GM18498 (cell line): ENCODE results near the gene KLHDC3.

Experiments
- ATAC-seq: cut with Tn5 transposase; IDR thresholded peaks from one replicate; pipeline ENCODE4 v1.9.1; 2021; ENCODE audit warnings: mild to moderate bottlenecking, moderate library complexity; ENCODE audit not compliant: unreplicated experiment

Gene KLHDC3, protein sequence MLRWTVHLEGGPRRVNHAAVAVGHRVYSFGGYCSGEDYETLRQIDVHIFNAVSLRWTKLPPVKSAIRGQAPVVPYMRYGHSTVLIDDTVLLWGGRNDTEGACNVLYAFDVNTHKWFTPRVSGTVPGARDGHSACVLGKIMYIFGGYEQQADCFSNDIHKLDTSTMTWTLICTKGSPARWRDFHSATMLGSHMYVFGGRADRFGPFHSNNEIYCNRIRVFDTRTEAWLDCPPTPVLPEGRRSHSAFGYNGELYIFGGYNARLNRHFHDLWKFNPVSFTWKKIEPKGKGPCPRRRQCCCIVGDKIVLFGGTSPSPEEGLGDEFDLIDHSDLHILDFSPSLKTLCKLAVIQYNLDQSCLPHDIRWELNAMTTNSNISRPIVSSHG

DNA sequence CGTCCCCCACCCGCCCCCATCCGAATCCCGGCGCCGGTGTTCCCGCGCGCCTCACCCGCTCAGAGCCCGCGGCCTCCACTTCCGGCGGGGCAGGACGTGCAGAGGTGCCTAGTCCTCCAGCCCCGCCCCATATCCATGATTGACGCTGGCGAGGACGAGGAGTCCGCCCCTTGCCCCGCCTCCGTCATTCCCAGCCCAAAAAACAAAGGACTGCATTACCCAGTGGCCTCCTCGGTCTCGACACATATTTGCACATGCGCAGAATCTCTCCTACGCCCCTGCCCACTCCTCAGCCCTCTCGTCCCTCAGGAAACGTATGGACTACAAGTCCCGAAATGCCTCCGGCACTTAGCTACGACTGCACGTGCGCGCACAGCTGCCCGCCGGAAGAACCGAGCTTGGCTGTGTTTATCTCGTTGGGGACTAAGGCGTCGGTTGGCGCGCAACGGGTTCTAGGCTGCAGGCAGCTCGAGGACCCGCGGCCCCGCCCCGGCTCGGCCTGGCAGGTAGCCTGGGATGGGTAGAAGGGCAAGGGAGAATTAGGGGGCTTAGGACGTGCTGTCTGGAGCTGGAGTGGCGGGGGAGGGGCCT lies at the start of gene KLHDC3, which contains the start of gene MEA1:
Gene KLHDC3 (plus strand): TSS at position 407 of the 591 bp plus-strand sequence. CDS start 2,944 bp downstream, outside the sequence.
Gene MEA1 (minus strand): TSS at position 104 of the 591 bp plus-strand sequence. CDS start 133 bp downstream, outside the sequence.
- ATAC-seq: peak; percentile 96

DNA sequence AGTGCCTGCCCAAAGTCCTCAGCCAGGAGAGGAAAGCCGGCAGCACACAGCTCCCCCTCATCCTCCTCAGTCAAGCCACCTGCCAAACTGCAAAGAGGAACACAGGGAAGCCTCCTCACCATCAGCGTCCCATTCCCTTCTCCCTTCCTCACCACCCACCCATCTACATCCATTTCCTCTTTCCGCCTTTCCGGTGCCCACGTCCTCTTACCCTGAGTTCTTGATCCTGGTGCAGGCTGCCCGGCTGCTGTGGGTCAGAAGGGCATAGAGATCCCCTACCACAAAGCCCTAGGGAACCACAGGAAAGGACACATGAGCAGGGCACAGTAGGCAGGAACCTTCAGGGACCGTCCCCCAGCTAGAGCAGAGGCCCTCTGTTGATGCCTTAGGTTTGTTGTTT lies 47.5 kb upstream of the KLHDC3 start:
- ATAC-seq: no peak

DNA sequence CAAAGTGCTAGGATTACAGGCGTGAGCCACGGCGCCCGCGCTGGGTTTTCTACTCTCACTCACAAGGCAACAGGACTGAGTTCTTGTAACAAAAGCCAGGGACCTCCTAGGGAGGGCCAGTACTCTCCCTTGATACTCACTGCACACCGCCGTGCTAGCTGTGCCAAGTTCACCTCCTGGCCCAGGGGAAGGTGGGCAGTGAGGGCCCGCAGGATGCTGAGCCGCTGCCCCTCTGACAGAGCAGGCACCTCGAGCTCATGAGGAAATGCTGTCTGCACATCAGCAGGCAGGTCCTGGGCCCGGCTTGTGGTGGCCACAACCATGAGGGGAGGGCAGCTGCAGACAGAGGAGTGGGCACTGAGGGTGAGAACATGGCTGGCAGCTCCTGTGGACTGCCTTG lies 46.8 kb upstream of the KLHDC3 start:
- ATAC-seq: no peak

DNA sequence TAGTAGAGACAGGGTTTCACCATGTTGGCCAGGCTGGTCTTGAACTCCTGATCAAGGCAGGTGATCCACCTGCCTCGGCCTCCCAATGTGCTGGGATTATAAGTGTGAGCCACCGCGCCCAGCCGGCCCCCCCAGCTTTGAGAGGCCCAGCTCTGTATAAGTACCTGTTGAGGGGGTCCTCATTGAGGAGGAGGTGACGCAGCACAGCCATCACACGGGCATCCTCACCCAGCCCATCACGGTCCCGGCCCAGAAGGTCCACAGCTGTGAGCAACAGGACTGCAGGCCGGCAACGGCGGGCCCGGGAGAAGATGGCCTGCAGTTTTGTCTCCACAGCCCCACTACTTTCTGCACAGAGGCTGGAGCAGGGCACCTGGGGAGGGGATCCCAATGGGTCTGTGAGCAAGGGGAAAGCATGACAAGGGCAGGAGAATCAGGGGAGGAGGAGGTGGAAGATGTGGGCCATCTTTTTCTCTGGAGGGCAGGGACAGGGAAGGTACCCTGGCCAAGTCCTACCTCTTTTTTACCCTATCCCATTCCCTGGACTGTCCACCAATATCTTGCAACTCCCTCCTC lies 45.8 kb upstream of the KLHDC3 start:
- ATAC-seq: no peak

DNA sequence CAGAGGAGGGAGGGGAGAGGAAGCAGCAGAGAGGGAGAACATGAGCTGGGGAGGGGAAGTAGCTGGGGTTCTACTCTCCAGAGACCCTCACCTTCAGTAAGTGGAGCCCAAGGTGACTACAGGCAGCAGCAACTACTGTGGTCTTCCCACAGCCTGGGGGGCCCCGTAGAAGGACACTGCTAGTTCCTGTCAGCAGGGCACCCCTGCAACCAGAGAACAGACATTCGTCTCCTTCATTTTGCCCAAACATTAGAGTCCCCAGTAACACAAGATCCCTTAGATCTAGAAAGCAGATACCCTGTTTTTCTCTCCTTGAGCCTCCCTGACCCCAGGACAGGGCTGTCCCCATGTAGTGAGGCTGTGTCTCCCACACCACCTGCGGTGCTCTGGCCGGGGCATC lies 45.3 kb upstream of the KLHDC3 start:
- no peak for ATAC-seq

DNA sequence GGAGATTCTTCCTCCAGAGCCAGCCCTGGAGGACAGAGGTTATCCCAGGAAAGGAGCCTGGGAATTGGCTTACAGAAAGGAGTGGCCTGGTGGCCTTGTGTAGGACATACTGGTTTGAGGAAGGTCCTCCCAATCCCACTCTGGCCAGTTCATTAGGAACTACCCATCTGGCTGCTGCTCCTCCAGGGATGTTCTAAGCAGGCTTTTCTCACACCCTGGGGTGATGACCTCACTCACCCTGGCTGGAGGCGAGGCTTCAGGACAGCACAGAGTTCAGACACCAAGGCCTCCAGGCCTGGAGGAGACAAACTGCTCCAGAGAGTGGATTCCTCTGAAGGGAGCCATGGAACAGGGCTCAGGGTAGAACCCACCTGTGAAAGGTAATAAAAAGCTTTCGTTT lies 44.6 kb upstream of the KLHDC3 start:
- no peak for ATAC-seq

DNA sequence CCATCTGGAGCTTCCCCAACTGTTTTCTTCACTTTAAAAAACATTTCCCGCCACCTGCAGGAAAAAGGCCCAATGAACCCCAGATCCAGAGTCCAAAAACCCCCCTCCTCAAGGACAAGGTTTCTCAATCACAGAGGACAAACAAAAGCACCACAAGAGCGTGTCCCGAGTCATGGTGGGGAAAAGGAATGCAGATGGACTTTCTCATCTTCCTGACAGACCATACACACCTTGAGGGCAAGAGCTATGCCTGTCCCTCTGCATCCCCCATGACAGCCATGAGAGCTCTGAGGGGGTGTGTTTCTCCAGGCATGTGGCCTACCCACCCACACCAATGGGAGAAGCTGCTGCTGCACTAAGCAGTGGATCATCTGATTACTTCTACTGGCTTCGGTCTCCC lies 44.1 kb upstream of the KLHDC3 start:
- no peak for ATAC-seq

DNA sequence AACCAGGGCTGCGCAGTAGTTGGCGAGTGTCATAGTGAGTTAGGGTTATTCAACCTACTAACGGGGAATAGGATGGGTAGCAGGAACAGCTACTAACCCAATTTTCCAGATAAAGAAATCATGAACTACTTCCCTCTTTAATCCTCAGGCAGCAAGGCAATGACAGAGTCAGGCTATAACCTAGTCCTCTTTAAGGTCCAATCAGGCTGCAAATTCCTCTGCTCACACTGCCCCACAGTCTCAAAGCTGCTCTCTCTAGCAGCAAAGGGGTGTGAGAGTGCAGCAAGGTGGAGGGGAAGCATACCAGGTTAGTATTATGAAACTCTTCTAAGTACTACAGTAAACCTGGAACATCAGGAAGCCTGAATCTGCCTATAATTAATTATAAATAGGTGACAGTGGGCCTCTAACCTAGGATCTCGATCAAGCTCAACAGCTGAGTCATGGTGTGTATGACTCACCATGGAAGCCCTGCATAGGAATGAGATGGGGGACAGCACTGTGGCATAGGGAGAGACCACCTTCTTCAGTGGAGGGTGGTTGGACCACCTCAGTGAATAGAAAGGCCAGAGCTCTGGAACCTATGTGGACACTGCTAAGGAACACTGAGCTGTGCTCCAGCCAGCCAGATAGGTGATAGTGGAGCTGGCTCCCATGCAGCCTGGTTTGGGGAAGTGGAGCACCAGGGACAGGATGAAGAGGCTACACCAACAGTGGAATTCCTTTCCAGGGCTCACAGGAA lies 43.0 kb upstream of the KLHDC3 start:
- ATAC-seq: no peak

DNA sequence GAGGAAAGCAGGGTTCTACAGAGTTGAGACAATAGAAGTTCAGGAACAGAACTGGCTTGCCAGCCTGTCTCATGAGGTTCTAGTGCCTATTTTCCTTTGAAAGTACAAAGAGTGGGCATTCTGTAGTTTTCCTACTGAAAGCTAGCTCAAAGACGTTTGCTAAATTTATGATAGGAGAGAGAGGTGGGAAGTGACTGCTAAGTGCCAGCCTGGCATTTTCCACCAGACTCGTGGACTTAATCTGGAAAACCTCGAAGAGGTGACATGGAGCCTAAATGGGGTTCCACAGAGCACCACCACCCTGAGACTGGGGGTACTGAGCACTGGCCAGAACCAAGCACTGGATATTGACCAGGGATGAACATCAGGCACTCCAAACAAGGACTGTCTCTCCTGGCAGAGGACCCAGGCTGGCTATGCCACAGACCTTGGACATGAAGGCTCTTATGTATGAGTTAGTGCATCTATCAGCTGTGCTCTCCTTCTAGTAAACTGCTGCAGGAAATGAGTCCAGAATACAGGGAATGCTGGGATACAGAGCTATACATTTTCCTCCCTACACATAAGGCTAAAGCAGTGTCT lies 42.2 kb upstream of the KLHDC3 start:
- no peak for ATAC-seq

DNA sequence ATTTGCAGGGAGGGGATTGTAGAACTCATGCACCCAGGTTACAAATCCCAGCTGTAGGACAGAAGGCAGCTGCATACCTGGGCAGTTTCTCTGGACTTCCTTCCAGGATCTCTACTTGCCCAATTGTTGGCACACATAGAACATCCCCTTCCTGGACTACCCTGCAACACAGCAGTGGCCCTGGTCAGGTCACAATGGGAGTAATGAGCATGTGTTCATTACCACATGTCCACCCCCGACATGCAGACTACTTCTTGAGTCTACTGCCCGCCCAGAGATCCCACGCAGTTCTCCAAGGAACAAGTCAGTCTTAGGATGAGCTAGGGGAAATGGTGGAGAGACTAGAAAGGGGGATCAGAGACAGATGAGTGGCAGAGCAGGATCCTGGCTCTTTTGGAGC lies 40.1 kb upstream of the KLHDC3 start:
- ATAC-seq: no peak

DNA sequence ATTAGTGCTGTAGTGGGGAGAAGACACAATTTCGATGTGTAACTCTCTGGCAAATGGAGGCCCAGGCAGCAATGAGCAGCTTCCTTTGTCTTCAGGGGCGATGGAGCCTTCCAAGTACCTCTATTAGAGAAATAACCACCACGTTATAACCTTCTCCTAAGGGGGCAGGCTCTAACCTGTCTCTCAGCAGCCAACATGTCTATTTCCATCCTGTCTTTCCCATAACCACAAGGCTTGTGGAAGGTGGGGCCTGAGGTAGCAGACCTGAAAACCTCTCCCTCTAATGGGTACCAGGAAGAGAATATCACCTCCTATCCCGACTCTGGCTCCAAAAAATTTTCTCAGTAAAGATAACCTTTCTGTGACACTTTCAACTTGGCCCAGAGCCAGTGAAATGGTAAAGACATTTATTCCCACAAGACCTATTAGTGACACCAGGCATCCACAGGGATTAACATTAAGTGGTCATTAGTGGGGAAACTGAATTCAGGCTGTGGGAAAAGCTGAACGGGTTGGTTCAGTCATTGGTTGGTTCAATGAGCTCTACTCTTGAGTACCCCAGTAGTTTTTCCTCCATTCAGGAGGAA lies 39.0 kb upstream of the KLHDC3 start:
- ATAC-seq: no peak

DNA sequence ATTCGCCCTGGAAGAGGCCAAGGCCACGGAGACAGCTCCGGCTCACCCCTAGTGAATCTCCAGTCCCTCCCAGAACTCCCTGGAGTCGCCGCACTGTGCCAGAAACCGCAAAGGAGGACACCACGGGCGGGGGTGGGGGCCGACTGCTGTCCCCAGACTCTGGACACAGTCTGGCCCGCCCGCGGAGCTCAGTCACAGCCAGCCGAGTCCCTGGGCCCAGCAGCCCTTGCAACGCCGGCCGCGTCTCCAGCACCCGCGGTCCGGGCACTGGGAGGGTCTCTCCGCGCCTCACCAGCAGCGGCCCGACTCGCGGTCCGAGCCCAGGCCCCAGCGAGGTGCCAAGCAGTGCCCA lies 35.6 kb upstream of the KLHDC3 start:
- ATAC-seq: no peak

DNA sequence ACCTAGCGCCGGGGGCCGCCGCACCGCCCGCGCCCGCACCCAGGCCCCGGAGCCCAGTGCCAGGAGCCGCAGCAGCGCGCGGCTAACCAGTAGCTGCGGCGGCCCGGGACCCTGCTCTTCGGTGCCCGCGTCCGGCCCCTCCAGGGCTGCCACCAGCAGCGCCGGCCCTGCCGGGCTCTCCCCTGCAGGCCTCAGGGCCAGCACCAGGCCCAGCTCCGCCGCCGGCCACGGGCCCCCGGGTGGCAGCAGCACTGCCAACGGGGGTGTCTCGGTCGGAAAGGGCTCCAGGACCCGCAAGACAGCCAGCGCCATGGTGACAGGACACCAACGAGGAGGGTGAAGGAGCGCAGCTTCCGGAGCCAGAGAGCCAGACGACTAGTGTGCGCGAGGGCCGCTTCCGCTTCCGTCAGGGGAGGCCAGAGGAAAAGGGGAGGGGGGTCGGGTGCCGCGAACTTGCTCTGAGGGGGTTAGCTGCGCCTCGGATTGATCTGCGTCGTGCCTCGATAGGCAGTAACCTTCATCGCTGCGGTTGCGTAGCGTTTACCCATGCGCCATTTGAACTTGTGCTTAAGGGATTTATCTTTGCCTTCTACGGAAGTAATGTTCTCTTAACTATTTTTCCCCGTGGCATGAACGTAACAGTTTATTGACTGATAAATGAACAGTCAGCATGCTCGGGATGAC lies 35.1 kb upstream of the KLHDC3 start, which contains the start of gene PEX6:
Gene PEX6 (minus strand): TSS at position 343 of the 684 bp plus-strand sequence. CDS start 31 bp downstream, at position 312.
- peak; percentile 88 for ATAC-seq

DNA sequence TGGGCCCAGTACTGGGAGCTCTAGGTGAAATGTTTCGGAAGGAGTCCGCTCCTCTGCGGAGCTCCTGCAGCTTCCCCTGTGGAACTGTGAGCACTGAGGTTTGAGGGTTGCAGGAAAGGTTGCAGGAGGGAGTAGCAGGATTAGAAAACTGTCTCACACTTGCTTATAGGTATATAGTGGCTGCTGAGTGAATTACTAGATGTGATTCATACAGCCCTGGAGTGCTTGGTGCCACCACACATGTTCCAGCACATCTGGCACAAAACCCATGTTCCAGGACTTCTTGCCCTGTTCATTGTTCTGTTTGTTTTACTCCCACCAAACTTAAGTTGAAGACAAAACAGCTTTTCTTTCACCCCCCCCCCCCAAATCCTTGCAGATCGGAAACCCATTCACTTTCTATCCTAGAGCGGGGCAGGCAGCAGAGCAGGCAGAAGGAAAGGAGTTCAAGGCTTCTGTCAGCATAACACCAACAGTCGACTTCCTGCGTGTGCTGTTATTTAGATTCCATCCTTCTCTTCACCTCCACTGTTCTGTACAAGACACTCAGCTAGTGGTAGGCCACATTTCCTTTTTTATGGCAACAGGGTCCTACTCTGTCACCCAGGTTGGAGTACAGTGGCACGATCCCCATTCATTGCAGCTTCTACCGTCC lies 34.4 kb upstream of the KLHDC3 start:
- ATAC-seq: no peak

DNA sequence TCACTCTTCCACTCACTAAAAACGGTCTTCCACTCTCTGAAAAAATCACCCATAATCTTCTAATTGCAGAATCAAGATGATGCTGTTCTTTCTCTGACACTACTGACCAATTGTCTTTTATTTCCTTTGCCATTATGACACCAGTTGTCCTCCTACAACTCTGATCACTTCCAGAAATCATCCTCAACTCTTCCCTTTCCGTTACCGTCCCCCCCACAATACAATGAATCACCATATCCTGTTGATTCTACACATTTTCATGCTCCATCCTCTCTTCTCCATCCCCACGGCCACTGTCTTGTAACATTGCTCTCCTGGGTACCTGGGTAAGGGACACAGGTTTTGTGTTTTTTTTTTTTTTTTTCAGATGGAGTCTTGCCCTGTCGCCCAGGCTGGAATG lies 32.2 kb upstream of the KLHDC3 start:
- ATAC-seq: no peak

DNA sequence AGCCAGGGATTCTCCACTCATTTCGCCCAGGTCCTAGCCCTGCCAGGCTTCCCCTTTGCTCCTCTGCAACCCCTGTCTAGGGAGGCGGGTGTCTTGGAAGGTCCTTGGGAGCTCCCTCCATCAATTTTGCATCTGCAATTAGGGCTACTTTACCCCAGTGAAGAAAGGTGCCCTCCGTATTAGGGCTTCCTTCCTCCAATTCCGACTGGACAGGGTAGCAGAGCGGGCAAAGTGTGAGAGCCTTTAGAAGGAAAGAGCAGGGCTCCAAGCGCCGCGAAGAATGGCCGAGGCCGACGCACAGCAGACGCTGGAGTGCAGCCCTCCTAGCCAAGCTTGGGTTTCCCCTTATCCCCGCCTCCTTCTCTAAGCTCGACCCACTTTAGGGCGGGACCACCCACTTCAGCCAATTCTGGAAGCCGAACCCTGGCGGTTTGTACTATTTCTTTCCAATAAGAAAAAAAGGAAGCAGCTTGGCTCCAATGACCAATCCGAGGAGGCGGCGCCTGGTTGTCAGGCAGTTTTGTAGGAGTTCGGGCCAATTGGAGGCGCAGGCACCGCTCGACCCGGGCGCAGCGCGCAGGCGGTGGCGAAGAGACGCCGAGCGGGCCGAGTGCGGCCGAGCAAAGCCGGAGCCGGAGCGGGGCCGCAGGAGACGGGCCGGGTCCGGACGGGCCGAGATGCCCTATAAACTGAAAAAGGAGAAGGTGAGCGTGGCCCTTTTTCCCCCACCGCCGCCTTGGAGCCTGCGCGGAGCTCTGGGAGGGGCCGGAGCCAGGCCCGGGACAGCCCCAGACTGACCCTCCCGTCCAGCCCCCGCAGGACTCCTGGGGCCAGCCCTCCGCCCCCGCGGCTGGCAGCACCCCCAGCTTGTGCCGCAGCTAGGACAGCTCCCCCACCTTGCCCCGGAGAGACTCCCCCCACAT lies 29.8 kb upstream of the KLHDC3 start, which contains the start of gene PPP2R5D:
Gene PPP2R5D (plus strand): TSS at position 570 of the 923 bp plus-strand sequence. CDS start 108 bp downstream, at position 678.
- peak; percentile 96 for ATAC-seq

DNA sequence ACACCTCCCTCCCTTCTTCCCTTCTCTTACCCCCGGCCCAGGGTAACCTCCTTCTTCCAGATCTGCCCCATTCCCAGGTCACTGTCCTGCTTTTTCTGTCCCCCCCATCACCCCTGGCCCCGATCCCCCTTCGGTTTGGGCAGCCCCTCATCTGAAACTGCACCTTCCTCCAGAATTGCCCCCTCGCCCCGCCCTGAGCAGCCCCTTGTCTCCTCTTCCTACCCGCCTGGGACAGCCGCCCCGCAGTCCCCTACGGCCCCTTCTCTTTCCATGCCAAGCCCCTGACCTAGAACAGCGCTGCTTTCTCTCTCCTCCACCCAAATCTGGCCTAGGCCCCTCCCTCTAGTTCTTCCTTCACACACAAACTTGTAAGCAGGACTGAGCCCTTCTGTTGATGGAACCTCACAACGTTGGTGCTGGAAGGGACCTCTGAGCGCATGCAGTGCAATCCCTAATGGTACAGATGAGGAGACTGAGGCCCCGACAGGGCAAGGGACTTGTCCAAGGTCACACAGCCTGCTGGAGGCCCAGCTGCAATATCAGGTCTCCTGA lies 29.0 kb upstream of the KLHDC3 start:
- no peak for ATAC-seq
